ENCODE results near the gene CLCN7.
A peak's percentile ranks its signal among the peaks of the same experiment; 100 is the strongest.

CLCN7 gene, protein sequence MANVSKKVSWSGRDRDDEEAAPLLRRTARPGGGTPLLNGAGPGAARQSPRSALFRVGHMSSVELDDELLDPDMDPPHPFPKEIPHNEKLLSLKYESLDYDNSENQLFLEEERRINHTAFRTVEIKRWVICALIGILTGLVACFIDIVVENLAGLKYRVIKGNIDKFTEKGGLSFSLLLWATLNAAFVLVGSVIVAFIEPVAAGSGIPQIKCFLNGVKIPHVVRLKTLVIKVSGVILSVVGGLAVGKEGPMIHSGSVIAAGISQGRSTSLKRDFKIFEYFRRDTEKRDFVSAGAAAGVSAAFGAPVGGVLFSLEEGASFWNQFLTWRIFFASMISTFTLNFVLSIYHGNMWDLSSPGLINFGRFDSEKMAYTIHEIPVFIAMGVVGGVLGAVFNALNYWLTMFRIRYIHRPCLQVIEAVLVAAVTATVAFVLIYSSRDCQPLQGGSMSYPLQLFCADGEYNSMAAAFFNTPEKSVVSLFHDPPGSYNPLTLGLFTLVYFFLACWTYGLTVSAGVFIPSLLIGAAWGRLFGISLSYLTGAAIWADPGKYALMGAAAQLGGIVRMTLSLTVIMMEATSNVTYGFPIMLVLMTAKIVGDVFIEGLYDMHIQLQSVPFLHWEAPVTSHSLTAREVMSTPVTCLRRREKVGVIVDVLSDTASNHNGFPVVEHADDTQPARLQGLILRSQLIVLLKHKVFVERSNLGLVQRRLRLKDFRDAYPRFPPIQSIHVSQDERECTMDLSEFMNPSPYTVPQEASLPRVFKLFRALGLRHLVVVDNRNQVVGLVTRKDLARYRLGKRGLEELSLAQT

DNA sequence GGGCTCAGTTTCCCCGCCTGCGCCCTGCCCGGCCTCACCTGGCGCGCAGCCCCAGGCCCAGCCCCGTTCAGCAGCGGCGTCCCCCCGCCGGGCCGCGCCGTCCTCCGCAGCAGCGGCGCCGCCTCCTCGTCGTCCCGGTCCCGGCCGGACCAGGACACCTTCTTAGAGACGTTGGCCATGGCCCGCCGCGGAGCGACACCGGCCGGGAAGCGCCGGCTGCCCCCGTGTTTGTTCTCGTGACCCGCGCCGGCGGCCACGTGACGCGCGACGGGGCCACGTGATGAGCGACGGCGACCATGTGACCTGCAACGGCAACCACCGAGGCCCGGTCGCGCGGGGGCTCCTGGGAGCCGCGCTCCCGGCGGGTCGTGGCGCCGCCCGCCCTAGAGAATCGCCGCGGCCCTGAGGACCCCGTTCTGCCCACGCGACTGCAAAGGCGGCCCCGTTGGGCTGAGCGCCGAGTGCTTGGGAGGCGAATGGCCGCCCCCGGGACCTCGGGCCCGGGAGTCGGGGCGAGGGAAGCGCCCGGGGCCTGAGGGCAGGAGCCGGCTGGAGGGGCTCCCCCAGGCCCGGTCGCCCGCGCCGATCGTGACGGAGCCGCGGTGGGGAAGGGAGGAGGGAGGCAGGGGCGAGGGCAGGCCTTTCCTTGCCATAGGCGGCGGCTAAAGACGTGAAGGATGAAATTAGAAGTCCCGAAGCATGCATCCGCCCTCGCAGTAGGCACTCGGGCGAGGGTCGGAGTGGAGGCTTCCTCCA, at the start of gene CLCN7:
Gene CLCN7, minus strand, starts transcription at position 233 of the 756 bp plus-strand sequence. Its CDS starts 54 bp downstream, at position 179.
- Histone ChIP-seq H3K9ac (ENCODE audit: low read depth, low read length) (peak within 1 kb of the TSS; percentile 88), H3K27me3 (ENCODE audit: control insufficient read depth, insufficient read depth, low read length) (peaks cover 6% of the 10 kb centered on the region; the same call in 1 of the 2 replicates), H3K36me3 (ENCODE audit: control insufficient read depth, insufficient read depth, low read length) (no peaks in the 10 kb centered on the region), H3K4me3 (ENCODE audit: low read depth, low read length) (peak within 1 kb of the TSS; percentile 76), H3K27ac (ENCODE audit: low read depth, low read length) (peak within 1 kb of the TSS; percentile 60), H3K9me3 (ENCODE audit: control insufficient read depth, insufficient read depth, low read length) (no peaks in the 10 kb centered on the region), H3K4me1 (ENCODE audit: control insufficient read depth, insufficient read depth, low read length) (no peaks in the 10 kb centered on the region)

- Histone ChIP-seq H3K27me3 (ENCODE audit: control insufficient read depth, insufficient read depth, low read length) (no peaks in the 10 kb centered on the region), H3K27ac (ENCODE audit: low read depth, low read length) (no peak overlapping the region), H3K4me1 (ENCODE audit: control insufficient read depth, insufficient read depth, low read length) (no peaks in the 10 kb centered on the region), H3K9me3 (ENCODE audit: control insufficient read depth, insufficient read depth, low read length) (no peaks in the 10 kb centered on the region), H3K9ac (ENCODE audit: low read depth, low read length) (no peak overlapping the region), H3K36me3 (ENCODE audit: control insufficient read depth, insufficient read depth, low read length) (no peaks in the 10 kb centered on the region), H3K4me3 (ENCODE audit: low read depth, low read length) (no peak overlapping the region)
Observed at GRCh38 chr16:1524366-1524765, 49.5 kb upstream of the CLCN7 start.

- H3K36me3 ChIP-seq (ENCODE audit: control insufficient read depth, insufficient read depth, low read length) = no peaks in the 10 kb centered on the region
- no peak overlapping the region for H3K27ac ChIP-seq (ENCODE audit: low read depth, low read length)
- H3K27me3 ChIP-seq (ENCODE audit: control insufficient read depth, insufficient read depth, low read length) = no peaks in the 10 kb centered on the region
Observed at GRCh38 chr16:1523581-1524245, 48.9 kb upstream of the CLCN7 start.

GRCh38 chr16:1520461-1520860, 45.6 kb upstream of the CLCN7 start:
- Histone ChIP-seq H3K27me3 (ENCODE audit: control insufficient read depth, insufficient read depth, low read length) (no peaks in the 10 kb centered on the region), H3K9ac (ENCODE audit: low read depth, low read length) (no peak overlapping the region), H3K4me1 (ENCODE audit: control insufficient read depth, insufficient read depth, low read length) (no peaks in the 10 kb centered on the region)

More at GRCh38 chr16:1523581-1524245, 48.9 kb upstream of the CLCN7 start:
- H3K9me3 ChIP-seq (ENCODE audit: control insufficient read depth, insufficient read depth, low read length) = no peaks in the 10 kb centered on the region
- no peak overlapping the region for H3K9ac ChIP-seq (ENCODE audit: low read depth, low read length)
- H3K4me3 ChIP-seq (ENCODE audit: low read depth, low read length) = no peak overlapping the region
- no peaks in the 10 kb centered on the region for H3K4me1 ChIP-seq (ENCODE audit: control insufficient read depth, insufficient read depth, low read length)

GRCh38 chr16:1519831-1520230, 45.0 kb upstream of the CLCN7 start:
- no peak overlapping the region for H3K4me3 ChIP-seq (ENCODE audit: low read depth, low read length)
- no peaks in the 10 kb centered on the region for H3K27me3 ChIP-seq (ENCODE audit: control insufficient read depth, insufficient read depth, low read length)
- no peaks in the 10 kb centered on the region for H3K4me1 ChIP-seq (ENCODE audit: control insufficient read depth, insufficient read depth, low read length)
- no peaks in the 10 kb centered on the region for H3K36me3 ChIP-seq (ENCODE audit: control insufficient read depth, insufficient read depth, low read length)
- no peak overlapping the region for H3K9ac ChIP-seq (ENCODE audit: low read depth, low read length)
- no peak overlapping the region for H3K27ac ChIP-seq (ENCODE audit: low read depth, low read length)
- H3K9me3 ChIP-seq (ENCODE audit: control insufficient read depth, insufficient read depth, low read length) = no peaks in the 10 kb centered on the region

More at GRCh38 chr16:1520461-1520860, 45.6 kb upstream of the CLCN7 start:
- Histone ChIP-seq H3K36me3 (ENCODE audit: control insufficient read depth, insufficient read depth, low read length) (no peaks in the 10 kb centered on the region), H3K27ac (ENCODE audit: low read depth, low read length) (no peak overlapping the region), H3K4me3 (ENCODE audit: low read depth, low read length) (no peak overlapping the region), H3K9me3 (ENCODE audit: control insufficient read depth, insufficient read depth, low read length) (no peaks in the 10 kb centered on the region)

DNA sequence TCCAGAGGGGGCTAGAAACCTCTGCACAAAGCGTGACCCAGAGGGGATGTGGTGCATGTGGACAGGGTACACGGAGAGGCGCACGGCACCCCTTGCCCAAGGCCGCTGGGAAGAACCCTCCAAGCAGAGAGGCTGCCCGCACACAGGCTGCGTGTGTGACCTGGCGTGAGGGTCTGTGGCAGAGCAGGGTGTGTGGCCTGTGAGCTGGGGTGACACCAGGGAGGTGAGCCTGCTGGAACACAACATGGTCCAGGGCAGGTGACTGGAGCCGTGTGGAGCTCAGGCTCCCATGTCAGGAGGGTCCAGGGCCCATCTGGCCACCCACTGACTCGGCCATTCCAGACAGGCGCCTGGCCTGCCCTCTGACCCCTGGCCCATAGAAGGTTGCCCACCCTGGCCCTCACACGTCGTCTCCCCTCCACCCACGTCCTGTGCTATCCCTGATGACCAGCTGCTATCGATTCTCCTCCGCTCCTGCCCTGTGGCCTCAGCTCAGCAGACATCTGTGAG, 43.9 kb upstream of the CLCN7 start:
- no peak overlapping the region for H3K4me3 ChIP-seq (ENCODE audit: low read depth, low read length)
- H3K9me3 ChIP-seq (ENCODE audit: control insufficient read depth, insufficient read depth, low read length) = no peaks in the 10 kb centered on the region
- H3K27me3 ChIP-seq (ENCODE audit: control insufficient read depth, insufficient read depth, low read length) = no peaks in the 10 kb centered on the region
- H3K4me1 ChIP-seq (ENCODE audit: control insufficient read depth, insufficient read depth, low read length) = no peaks in the 10 kb centered on the region
- no peak overlapping the region for H3K27ac ChIP-seq (ENCODE audit: low read depth, low read length)
- H3K36me3 ChIP-seq (ENCODE audit: control insufficient read depth, insufficient read depth, low read length) = no peaks in the 10 kb centered on the region
- H3K9ac ChIP-seq (ENCODE audit: low read depth, low read length) = no peak overlapping the region

GRCh38 chr16:1514507-1514906, 39.7 kb upstream of the CLCN7 start:
- H3K4me1 ChIP-seq (ENCODE audit: control insufficient read depth, insufficient read depth, low read length) = no peaks in the 10 kb centered on the region
- H3K4me3 ChIP-seq (ENCODE audit: low read depth, low read length) = no peak overlapping the region
- H3K36me3 ChIP-seq (ENCODE audit: control insufficient read depth, insufficient read depth, low read length) = peaks cover 11% of the 10 kb centered on the region
- no peaks in the 10 kb centered on the region for H3K9me3 ChIP-seq (ENCODE audit: control insufficient read depth, insufficient read depth, low read length)
- no peak overlapping the region for H3K27ac ChIP-seq (ENCODE audit: low read depth, low read length)
- H3K9ac ChIP-seq (ENCODE audit: low read depth, low read length) = no peak overlapping the region
- H3K27me3 ChIP-seq (ENCODE audit: control insufficient read depth, insufficient read depth, low read length) = no peaks in the 10 kb centered on the region

- no peaks in the 10 kb centered on the region for H3K27me3 ChIP-seq (ENCODE audit: control insufficient read depth, insufficient read depth, low read length)
- peaks cover 24% of the 10 kb centered on the region for H3K36me3 ChIP-seq (ENCODE audit: control insufficient read depth, insufficient read depth, low read length)
- H3K9me3 ChIP-seq (ENCODE audit: control insufficient read depth, insufficient read depth, low read length) = no peaks in the 10 kb centered on the region
- no peak overlapping the region for H3K27ac ChIP-seq (ENCODE audit: low read depth, low read length)
- H3K4me3 ChIP-seq (ENCODE audit: low read depth, low read length) = no peak overlapping the region
- H3K9ac ChIP-seq (ENCODE audit: low read depth, low read length) = no peak overlapping the region
- H3K4me1 ChIP-seq (ENCODE audit: control insufficient read depth, insufficient read depth, low read length) = no peaks in the 10 kb centered on the region
Observed at GRCh38 chr16:1512774-1513173, 37.9 kb upstream of the CLCN7 start.

DNA sequence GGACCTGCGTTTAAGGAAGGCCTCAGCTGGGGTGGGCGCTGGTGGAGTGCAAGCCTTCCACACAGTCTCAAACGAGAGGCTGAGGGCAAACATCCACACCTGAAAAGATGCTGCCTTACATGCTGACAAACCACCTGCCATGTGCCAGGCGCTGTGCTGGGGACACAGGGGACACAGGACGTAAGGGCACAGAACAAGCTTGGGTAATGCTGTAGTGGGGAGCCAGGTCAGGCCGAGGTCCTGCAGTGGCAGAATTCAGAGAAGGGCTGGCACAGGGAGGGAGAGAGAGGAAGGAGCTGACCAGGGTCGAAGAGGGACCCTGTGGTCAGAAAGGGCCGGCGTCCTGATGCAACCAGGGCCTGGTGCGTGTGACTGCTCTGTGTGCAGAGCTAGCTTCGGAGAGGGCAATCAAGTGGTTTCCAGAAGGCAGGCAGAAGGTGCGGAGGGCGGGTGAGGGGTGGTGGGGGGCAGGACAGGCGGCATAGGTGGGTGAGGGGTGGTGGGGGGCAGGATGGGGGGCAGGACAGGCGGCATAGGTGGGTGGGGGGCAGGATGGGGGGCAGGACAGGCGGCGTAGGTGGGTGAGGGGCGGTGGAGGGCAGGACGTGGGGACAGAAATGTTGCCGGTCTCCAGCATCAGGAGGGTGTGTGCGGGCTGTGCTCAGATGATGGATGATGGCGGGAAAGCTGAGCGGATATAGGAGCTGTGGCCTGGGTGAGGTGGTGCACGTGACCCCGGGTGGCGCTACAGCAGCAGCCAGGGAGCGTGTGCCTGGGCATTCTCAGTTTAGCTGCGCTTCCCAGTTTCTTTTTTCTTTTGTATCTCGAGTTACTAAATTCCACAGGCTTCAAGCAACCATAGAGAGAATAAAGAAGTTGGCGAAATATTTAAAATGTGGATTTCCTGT, 37.1 kb upstream of the CLCN7 start:
- H3K9ac ChIP-seq (ENCODE audit: low read depth, low read length) = no peak overlapping the region
- H3K4me1 ChIP-seq (ENCODE audit: control insufficient read depth, insufficient read depth, low read length) = no peaks in the 10 kb centered on the region
- peaks cover 31% of the 10 kb centered on the region for H3K36me3 ChIP-seq (ENCODE audit: control insufficient read depth, insufficient read depth, low read length)
- no peak overlapping the region for H3K27ac ChIP-seq (ENCODE audit: low read depth, low read length)
- no peak overlapping the region for H3K4me3 ChIP-seq (ENCODE audit: low read depth, low read length)
- H3K9me3 ChIP-seq (ENCODE audit: control insufficient read depth, insufficient read depth, low read length) = no peaks in the 10 kb centered on the region
- H3K27me3 ChIP-seq (ENCODE audit: control insufficient read depth, insufficient read depth, low read length) = no peaks in the 10 kb centered on the region
